Kidney (tissue), 14 donors: ENCODE measurements around the gene PLAAT2. TPM values are rescaled to one million over a fixed set of nuclear protein-coding genes. Genes with fewer than 3 reads are reported as not detected.

Source experiments
- DNase-seq, 5 donors: peaks; one replicate each; pipeline ENCODE4 v3.0.0-alpha.2; 2013 to 2020
- FAIRE-seq: peaks from 2 replicates; lab custom pipeline; 2012; peaks lifted over from hg19 to GRCh38; lab: Jason Lieb, UNC
- H3K27ac ChIP-seq, 2 donors: one replicate each; pipeline ENCODE4 v1.7.0; 2013; ENCODE audit warnings: low read depth in 2 of 2, low read length in 2 of 2, inconsistent platforms in 1 of 2
- H3K27me3 ChIP-seq: one replicate; pipeline ENCODE4 v1.7.1; 2013; ENCODE audit warnings: low read length, inconsistent platforms; ENCODE audit not compliant: control insufficient read depth, insufficient read depth
- H3K36me3 ChIP-seq, 3 donors: one replicate each; pipeline versions ENCODE4 v1.7.0 to v1.7.1; 2013; ENCODE audit warnings: low read length in 3 of 3, control low read depth in 1 of 3, inconsistent platforms in 1 of 3; ENCODE audit not compliant: insufficient read depth in 3 of 3, control insufficient read depth in 2 of 3
- H3K4me1 ChIP-seq, 3 donors: one replicate each; pipeline versions ENCODE4 v1.7.0 to v1.7.1; 2013; ENCODE audit warnings: low read length in 3 of 3, inconsistent platforms in 1 of 3, low read depth in 1 of 3; ENCODE audit not compliant: control insufficient read depth in 2 of 3, insufficient read depth in 2 of 3
- H3K4me3 ChIP-seq, 3 donors: one replicate each; pipeline versions ENCODE4 v1.7.0 to v1.8.1; 2013; ENCODE audit warnings: low read length in 3 of 3, control low read depth in 1 of 3, inconsistent platforms in 1 of 3
- H3K9ac ChIP-seq, 3 donors: one replicate each; pipeline versions ENCODE4 v1.7.0 to v1.7.1; 2013; ENCODE audit warnings: low read length in 3 of 3, control low read depth in 1 of 3, inconsistent platforms in 1 of 3
- H3K9me3 ChIP-seq, 3 donors: one replicate each; pipeline versions ENCODE4 v1.7.0 to v1.7.1; 2013; ENCODE audit warnings: low read length in 3 of 3, control low read depth in 1 of 3, inconsistent platforms in 1 of 3; ENCODE audit not compliant: control insufficient read depth in 2 of 3, insufficient read depth in 1 of 3
- intact Hi-C: fragments of 100-400 bp; cut with DNase I; formaldehyde crosslinking; loops from one replicate; pipeline ENCODE4 v1.11.1; 2022
- polyA plus RNA-seq: library from polyadenylated mRNA; stranded (reverse); fragments of 350-450 nt; fragmentation: Illumina TruSeq; extraction: RNeasy Lipid Tissue Mini Kit (QIAGEN cat#74804); gene quantifications from one replicate; pipeline ENCODE4 v1.2.3, GENCODE V29; 2014; ENCODE audit warnings: low read depth, low replicate concordance; ENCODE audit not compliant: insufficient read depth
- total RNA-seq: library from RNA; stranded (reverse); fragmentation: NEBNext Ultra II Directional; extraction: Animal tissue kit (Norgen Biotek cat#: 25700); gene quantifications from one replicate; pipeline ENCODE4 v1.2.1, GENCODE V29; 2021
- TF ChIP-seq, protein P1 (sequence below): IDR thresholded peaks from 3 replicates; pipeline ENCODE4 v1.5.1; 2012; ENCODE audit warnings: mild to moderate bottlenecking, moderate library complexity, borderline replicate concordance; ENCODE audit not compliant: insufficient read depth; ENCODE audit errors: extremely low read depth
- donor health status: control.
- donor health status: control.
- donor health status: control.
- donor health status: control.
- donor health status: control.
- donor health status: DM: yes; HTN: yes; CAD: no.
- donor health status: Normal renal cell carcinoma (clear cell type).

Gene PLAAT2
- total and polyA plus RNA-seq, 2 donors from 2014 or later: 1.3 to 49.5 TPM

GRCh38 chr11:63599211-63600122, 36.3 kb upstream of the PLAAT2 start:
- intact Hi-C loops: no loop called here
- Histone ChIP-seq H3K9me3 (no peaks in the 10 kb centered on the region), H3K4me1 (peaks cover 0 to 2% (median 0%) of the 10 kb centered on the region in 3 donors), H3K36me3 (peaks cover 0 to 8% (median 5%) of the 10 kb centered on the region in 3 donors), H3K9ac (no peak overlapping the region), H3K27me3 (no peaks in the 10 kb centered on the region), H3K27ac (no peak overlapping the region), H3K4me3 (no peak overlapping the region)
- no peak for DNase-seq
- FAIRE-seq: no peak
- TF ChIP-seq, protein P1, sequence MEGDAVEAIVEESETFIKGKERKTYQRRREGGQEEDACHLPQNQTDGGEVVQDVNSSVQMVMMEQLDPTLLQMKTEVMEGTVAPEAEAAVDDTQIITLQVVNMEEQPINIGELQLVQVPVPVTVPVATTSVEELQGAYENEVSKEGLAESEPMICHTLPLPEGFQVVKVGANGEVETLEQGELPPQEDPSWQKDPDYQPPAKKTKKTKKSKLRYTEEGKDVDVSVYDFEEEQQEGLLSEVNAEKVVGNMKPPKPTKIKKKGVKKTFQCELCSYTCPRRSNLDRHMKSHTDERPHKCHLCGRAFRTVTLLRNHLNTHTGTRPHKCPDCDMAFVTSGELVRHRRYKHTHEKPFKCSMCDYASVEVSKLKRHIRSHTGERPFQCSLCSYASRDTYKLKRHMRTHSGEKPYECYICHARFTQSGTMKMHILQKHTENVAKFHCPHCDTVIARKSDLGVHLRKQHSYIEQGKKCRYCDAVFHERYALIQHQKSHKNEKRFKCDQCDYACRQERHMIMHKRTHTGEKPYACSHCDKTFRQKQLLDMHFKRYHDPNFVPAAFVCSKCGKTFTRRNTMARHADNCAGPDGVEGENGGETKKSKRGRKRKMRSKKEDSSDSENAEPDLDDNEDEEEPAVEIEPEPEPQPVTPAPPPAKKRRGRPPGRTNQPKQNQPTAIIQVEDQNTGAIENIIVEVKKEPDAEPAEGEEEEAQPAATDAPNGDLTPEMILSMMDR: no peak

DNA sequence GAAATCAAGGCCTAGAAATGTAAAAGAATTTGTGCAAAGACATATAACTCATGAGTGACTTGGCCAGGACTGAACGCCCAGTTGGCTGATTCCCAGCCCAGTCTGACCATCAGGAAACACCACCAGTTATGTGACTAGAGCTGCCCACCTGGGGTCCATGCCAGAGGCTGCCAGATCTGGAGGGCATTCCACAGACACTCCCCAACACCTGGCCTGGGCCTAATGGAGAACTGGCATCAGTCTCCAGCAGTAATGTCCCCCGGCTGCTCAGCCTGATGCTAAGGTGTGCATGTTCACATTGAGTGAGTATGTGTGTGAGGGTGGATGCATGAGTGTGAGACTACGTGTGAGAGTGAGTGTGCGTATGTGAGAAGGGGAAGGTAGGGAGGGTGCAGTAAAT, 35.4 kb upstream of the PLAAT2 start:
- Histone ChIP-seq H3K9ac (no peak overlapping the region), H3K9me3 (no peaks in the 10 kb centered on the region), H3K27ac (no peak overlapping the region), H3K4me3 (no peak overlapping the region), H3K4me1 (peaks cover 0 to 2% (median 0%) of the 10 kb centered on the region in 3 donors), H3K36me3 (peaks cover 0 to 8% (median 5%) of the 10 kb centered on the region in 3 donors), H3K27me3 (no peaks in the 10 kb centered on the region)
- FAIRE-seq: no peak
- TF ChIP-seq, protein P1: no peak
- intact Hi-C loops: no loop called here
- DNase-seq: no peak

- FAIRE-seq: no peak
These were observed 32.1 kb upstream of the PLAAT2 start for GRCh38 chr11:63595296-63595695.

More at GRCh38 chr11:63595296-63595695, 32.1 kb upstream of the PLAAT2 start:
- Histone ChIP-seq H3K27me3 (no peaks in the 10 kb centered on the region), H3K27ac (no peak overlapping the region), H3K4me3 (no peak overlapping the region), H3K4me1 (no peaks in the 10 kb centered on the region), H3K36me3 (peaks cover 0 to 13% (median 8%) of the 10 kb centered on the region in 3 donors), H3K9me3 (no peaks in the 10 kb centered on the region), H3K9ac (no peak overlapping the region)
- no peak for DNase-seq
- intact Hi-C loops: no loop called here
- TF ChIP-seq, protein P1: no peak
